Heart left ventricle (tissue), 13 donors: Measurements from ENCODE around the gene TMX2.
A peak's percentile ranks its signal among the peaks of the same experiment; 100 is the strongest.

Experiments used
- CTCF ChIP-seq, 12 donors: fragments of 200-600 bp; sonication (generic) in 4 of 12; IDR thresholded peaks; one replicate each; pipeline versions ENCODE4 v1.5.0 to v1.8.0; 2018 to 2022; ENCODE audit warnings: antibody characterized with exemption in 12 of 12, mild to moderate bottlenecking in 5 of 12
- POLR2A ChIP-seq, 2 donors: fragments of 450-650 bp; IDR thresholded peaks; one replicate each; pipeline ENCODE4 v1.6.1; 2017; ENCODE audit warnings: antibody characterized with exemption in 2 of 2, mild to moderate bottlenecking in 2 of 2, moderate library complexity in 2 of 2
- donor health status: ischemic (EF 13 %, LVEDD 7.1; RV severe dilation, severe dysfunction).
- donor health status: DM: no; HTN: yes; CAD: no.
- donor health status: DM: no; HTN: no; CAD: no.
- donor health status: ischemic (EF 25% LVEDD 6.9; RV normal size, moderate dysfunction).
- donor health status: ischemic (EF 25% LVEDD 5.7; RV mildly dilated, moderate dysfunction).
- donor health status: ischemic (EF 35%, LVEDD 5.7; RV mildly dilated, moderate dysfunction).
- donor health status: nonischemic (EF 11% LVEDD 7.7; RV severe dilation, severe dysfunction).
- donor health status: DM: yes; HTN: yes; CAD: no.
- donor health status: PGD.
- donor health status: ischemic (EF 29% LVEDD 5.4; RV normal size, mild dysfunction).
- donor health status: nonischemic (EF 23%, LVEDD 6.1; RV moderate dilation, normal function).

DNA sequence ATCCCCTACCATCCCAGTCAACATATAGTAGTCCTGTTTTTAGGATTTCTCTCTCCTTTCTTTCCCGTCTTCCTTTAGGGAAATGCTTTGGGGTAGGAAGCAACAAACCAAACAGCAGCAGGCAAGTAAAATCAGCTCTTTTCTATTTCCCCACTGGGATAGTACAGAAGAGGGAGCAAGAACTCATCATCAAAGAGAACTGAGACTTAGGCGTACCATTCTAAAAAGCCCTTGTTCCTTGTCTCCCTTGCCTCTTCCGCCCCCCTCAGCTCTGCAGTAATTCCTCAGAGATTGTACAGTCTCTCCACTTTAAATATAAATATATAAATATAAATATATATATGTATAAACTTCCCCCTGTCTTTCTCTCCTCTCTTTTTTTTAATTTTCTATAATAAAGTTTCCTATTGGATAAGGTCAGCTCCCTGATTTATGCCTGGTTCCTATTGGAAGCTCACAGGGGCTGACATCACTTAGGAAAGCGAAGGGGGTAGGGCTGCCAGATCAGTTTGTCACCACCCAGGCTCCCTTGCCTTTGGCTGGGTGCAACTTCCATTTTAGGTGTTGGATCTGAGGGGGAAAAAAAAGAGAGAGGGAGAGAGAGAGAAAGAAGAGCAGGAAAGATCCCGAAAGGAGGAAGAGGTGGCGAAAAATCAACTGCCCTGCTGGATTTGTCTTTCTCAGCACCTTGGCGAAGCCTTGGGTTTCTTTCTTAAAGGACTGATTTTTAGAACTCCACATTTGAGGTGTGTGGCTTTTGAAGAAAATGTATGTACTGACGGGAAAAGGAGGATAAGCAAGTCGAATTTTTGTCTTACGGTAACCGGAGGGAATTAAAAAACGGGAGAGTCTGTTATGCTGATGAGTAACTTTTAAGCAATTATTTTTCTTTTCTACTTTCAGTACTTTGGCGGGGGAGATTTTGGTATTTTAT, 49.2 kb downstream of the TMX2 start, which contains the start of gene CTNND1:
- TF ChIP-seq CTCF (IDR thresholded peaks at IDR 0.05): peak in 1 of 12 donors; percentile 18
- TF ChIP-seq POLR2A (IDR thresholded peaks at IDR 0.05): peak in 1 of 2 donors; percentile 86
